NCI-H1092 treated with DMSO at 0.1 percent for 48 hours (cell line): ENCODE results near the gene HAUS5.

Experiments
- DNase-seq: peaks from one replicate; lab custom pipeline; 2025; lab: John Stamatoyannopoulos, UW

Gene HAUS5

GRCh38 chr19:35673121-35673804 is 60.7 kb downstream of the HAUS5 start:
- DNase-seq, result no peak
